Osteocyte (in vitro differentiated cells): ENCODE data around the gene DEGS1. TPM values are rescaled to one million over a fixed set of nuclear protein-coding genes. Genes with fewer than 3 reads are reported as not detected.

ENCODE experiments used
- DNase-seq: peaks from one replicate; pipeline ENCODE4 v3.0.0; 2021; ENCODE audit warnings: mixed read lengths; ENCODE audit not compliant: unreplicated experiment; ENCODE audit errors: extremely low spot score
- H3K27ac Mint-ChIP-seq: one replicate; pipeline ENCODE4 v1.8.0; 2021; ENCODE audit warnings: mild to moderate bottlenecking, mixed read lengths; ENCODE audit not compliant: unreplicated experiment
- H3K27me3 Mint-ChIP-seq: one replicate; pipeline ENCODE4 v1.8.0; 2021; ENCODE audit warnings: mixed read lengths; ENCODE audit not compliant: unreplicated experiment
- H3K36me3 Mint-ChIP-seq: one replicate; pipeline ENCODE4 v1.8.0; 2021; ENCODE audit warnings: mixed read lengths; ENCODE audit not compliant: unreplicated experiment
- H3K4me1 Mint-ChIP-seq: one replicate; pipeline ENCODE4 v1.8.0; 2021; ENCODE audit warnings: mixed read lengths; ENCODE audit not compliant: unreplicated experiment
- H3K4me3 Mint-ChIP-seq: one replicate; pipeline ENCODE4 v1.8.0; 2021; ENCODE audit warnings: mild to moderate bottlenecking, moderate library complexity, mixed read lengths; ENCODE audit not compliant: unreplicated experiment
- H3K9me3 Mint-ChIP-seq: one replicate; pipeline ENCODE4 v1.8.0; 2021; ENCODE audit warnings: mixed read lengths; ENCODE audit not compliant: unreplicated experiment
- total RNA-seq: library from RNA; stranded (reverse); gene quantifications from 2 replicates; pipeline ENCODE4 v1.2.1, GENCODE V29; 2021
- TF ChIP-seq, protein P1 (sequence below): fragments of 200-600 bp; sonication (generic); IDR thresholded peaks from 2 replicates; pipeline ENCODE4 v1.5.0; 2021; ENCODE audit warnings: antibody characterized with exemption, mild to moderate bottlenecking, moderate library complexity

DEGS1 gene
- total RNA-seq, 1 donor from 2014 or later = 110 TPM

DNA sequence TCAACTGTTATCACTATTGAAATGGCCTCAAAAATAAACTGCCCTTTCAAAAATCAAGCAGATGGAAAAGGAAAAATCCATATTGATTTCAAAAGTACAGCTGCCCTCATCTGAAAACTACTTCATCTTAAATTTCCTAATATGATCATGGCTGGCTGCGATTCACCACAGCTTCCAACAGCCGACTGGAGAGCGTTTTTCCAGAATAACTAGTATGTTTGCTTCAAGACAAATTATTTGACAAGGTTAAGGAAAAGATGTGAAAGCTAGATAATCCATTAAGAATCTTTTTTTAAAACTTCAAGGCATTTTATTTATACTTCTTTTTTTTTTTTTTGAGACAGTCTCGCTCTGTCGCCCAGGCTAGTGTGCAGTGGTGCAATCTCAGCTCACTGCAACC lies 4.1 kb upstream of the DEGS1 start:
- Mint-ChIP-seq H3K4me1 (peaks cover 18% of the 10 kb centered on the region), H3K4me3 (no peak overlapping the region), H3K27ac (no peak overlapping the region), H3K27me3 (no peaks in the 10 kb centered on the region), H3K9me3 (no peaks in the 10 kb centered on the region), H3K36me3 (no peaks in the 10 kb centered on the region)
- TF ChIP-seq, protein P1, sequence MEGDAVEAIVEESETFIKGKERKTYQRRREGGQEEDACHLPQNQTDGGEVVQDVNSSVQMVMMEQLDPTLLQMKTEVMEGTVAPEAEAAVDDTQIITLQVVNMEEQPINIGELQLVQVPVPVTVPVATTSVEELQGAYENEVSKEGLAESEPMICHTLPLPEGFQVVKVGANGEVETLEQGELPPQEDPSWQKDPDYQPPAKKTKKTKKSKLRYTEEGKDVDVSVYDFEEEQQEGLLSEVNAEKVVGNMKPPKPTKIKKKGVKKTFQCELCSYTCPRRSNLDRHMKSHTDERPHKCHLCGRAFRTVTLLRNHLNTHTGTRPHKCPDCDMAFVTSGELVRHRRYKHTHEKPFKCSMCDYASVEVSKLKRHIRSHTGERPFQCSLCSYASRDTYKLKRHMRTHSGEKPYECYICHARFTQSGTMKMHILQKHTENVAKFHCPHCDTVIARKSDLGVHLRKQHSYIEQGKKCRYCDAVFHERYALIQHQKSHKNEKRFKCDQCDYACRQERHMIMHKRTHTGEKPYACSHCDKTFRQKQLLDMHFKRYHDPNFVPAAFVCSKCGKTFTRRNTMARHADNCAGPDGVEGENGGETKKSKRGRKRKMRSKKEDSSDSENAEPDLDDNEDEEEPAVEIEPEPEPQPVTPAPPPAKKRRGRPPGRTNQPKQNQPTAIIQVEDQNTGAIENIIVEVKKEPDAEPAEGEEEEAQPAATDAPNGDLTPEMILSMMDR = no peak
- no peak for DNase-seq

- no peaks in the 10 kb centered on the region for H3K9me3 Mint-ChIP-seq
- H3K27me3 Mint-ChIP-seq = no peaks in the 10 kb centered on the region
- no peak overlapping the region for H3K27ac Mint-ChIP-seq
- no peak overlapping the region for H3K4me3 Mint-ChIP-seq
- DNase-seq = no peak
- H3K4me1 Mint-ChIP-seq = peaks cover 29% of the 10 kb centered on the region
- H3K36me3 Mint-ChIP-seq = no peaks in the 10 kb centered on the region
- TF ChIP-seq, protein P1 = no peak
These were observed 2.1 kb upstream of the DEGS1 start for GRCh38 chr1:224180783-224181452.

- no peak for DNase-seq
- Mint-ChIP-seq H3K27ac (no peak overlapping the region), H3K9me3 (no peaks in the 10 kb centered on the region), H3K27me3 (no peaks in the 10 kb centered on the region), H3K36me3 (no peaks in the 10 kb centered on the region), H3K4me1 (peaks cover 31% of the 10 kb centered on the region), H3K4me3 (no peak overlapping the region)
- TF ChIP-seq, protein P1 = no peak
These were observed 1.6 kb upstream of the DEGS1 start for GRCh38 chr1:224181453-224181810.

DNA sequence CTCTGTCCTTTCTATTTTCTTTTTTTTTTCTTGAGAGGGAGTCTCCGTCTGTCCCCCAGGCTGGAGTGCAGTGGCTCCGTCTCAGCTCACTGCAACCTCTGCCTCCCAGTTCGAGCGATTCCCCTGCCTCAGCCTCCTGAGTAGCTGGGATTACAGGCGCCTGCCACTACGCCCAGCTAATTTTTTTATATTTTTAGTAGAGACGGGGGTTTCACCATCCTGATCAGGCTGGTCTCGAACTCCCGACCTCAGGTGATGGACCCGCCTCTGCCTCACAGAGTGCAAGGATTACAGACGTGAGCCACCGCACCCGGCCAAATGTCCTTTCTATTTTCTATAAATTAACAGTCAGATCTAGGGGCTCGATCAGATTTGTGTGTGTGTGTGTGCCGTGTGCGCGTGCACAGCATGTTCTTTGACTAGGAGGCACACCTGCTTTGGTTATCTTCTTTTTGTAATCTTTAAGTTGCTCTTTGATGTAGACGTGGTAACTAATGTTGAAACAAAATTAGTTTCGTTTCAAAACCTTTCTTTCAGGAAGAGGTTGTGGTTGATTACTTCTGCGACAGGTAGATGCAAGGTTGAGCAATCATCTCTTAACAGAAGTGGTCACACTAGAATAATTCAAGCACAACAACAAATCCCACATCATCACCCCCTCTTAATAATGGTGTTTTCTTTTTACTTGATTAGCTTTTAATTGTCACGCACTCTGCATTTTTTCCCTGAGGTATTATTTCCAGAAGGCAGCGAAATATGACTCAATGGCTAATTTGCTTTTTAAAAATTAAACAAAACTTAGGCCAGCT lies 779 bp upstream of the DEGS1 start:
- peak overlapping the region; percentile 86 for H3K4me3 Mint-ChIP-seq
- DNase-seq = no peak
- H3K9me3 Mint-ChIP-seq = no peaks in the 10 kb centered on the region
- H3K27me3 Mint-ChIP-seq = no peaks in the 10 kb centered on the region
- TF ChIP-seq, protein P1 = no peak
- peaks cover 34% of the 10 kb centered on the region for H3K4me1 Mint-ChIP-seq
- H3K27ac Mint-ChIP-seq = peak overlapping the region; percentile 87
- H3K36me3 Mint-ChIP-seq = peaks cover 5% of the 10 kb centered on the region

DNA sequence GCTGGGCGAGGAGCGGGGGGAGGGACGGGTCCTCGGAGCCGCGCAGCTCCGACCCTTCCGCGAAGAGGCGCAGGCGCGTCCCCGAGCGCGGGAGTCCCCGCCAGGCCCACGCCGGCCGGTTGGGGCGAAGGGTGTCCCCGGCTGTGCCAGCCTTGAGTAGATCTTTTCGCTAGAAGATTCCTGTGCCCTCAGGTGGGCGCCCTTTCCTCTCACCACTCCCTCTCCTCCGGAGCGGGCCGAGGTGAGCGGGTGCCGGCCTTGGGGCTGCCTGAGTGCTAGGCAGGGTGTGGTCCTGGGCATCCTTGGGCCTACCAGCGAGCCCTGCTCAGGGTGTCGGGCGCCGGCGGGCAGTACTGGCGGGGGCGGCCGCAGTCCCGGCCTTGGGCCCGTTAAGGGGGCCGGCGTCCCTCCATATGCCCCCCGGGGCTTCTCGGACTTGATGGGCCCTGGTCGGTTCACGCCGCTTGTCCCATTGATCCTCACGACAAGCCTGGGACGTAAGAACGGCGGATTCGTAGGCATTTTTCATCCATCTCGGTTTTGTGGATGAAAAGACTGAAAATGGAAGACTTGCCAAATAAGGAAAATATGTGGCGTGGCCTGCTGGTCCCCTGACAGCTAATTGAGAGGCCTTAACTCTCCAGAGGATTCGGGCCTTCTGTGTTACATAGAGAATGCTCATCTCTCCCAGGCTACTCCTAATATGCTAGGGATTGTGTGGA lies 712 bp downstream of the DEGS1 start:
- Mint-ChIP-seq H3K27me3 (no peaks in the 10 kb centered on the region), H3K4me3 (peak overlapping the region; percentile 84), H3K4me1 (peaks cover 38% of the 10 kb centered on the region), H3K9me3 (no peaks in the 10 kb centered on the region), H3K36me3 (peaks cover 8% of the 10 kb centered on the region), H3K27ac (peak overlapping the region; percentile 87)
- TF ChIP-seq, protein P1 = no peak
- DNase-seq = peak; percentile 87
